ENCODE results near the gene GPD1L. TPM values are rescaled to one million over a fixed set of nuclear protein-coding genes. Genes with fewer than 3 reads are reported as not detected.

Gene GPD1L
- total RNA-seq, 1 donor from 2014 or later = 11.5 TPM

DNA sequence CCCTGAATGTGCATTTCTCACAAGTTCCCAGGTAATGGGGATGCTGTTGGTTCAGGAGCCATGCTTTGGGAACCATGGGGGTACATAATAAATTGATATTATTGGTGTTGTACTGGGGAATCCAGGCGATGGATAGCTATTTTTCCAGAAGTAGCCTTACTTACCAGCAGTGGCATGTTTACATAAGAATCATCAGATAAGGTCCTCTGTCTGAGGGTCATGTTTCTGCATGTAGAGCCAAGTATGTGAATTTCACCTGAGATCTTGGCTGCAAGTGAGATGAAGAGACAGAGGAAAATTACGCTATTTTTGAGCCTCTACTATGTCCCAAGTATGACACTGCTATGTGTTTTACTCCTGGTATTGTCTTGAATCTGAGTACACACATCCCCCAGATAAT, 26.3 kb downstream of the GPD1L start:
- TF ChIP-seq, protein P1, sequence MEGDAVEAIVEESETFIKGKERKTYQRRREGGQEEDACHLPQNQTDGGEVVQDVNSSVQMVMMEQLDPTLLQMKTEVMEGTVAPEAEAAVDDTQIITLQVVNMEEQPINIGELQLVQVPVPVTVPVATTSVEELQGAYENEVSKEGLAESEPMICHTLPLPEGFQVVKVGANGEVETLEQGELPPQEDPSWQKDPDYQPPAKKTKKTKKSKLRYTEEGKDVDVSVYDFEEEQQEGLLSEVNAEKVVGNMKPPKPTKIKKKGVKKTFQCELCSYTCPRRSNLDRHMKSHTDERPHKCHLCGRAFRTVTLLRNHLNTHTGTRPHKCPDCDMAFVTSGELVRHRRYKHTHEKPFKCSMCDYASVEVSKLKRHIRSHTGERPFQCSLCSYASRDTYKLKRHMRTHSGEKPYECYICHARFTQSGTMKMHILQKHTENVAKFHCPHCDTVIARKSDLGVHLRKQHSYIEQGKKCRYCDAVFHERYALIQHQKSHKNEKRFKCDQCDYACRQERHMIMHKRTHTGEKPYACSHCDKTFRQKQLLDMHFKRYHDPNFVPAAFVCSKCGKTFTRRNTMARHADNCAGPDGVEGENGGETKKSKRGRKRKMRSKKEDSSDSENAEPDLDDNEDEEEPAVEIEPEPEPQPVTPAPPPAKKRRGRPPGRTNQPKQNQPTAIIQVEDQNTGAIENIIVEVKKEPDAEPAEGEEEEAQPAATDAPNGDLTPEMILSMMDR (IDR thresholded peaks at IDR 0.05; ENCODE audit: insufficient read depth, low read length, poor library complexity, severe bottlenecking) = no peak
- DNase-seq (ENCODE audit: low read depth) = no peak
- H3K27me3 ChIP-seq (ENCODE audit: control insufficient read depth, insufficient read depth, low read length) = no peaks in the 10 kb centered on the region
- H3K4me3 ChIP-seq (ENCODE audit: low read depth, low read length) = no peak overlapping the region
- no peaks in the 10 kb centered on the region for H3K36me3 ChIP-seq (ENCODE audit: control insufficient read depth, insufficient read depth, low read length)

DNA sequence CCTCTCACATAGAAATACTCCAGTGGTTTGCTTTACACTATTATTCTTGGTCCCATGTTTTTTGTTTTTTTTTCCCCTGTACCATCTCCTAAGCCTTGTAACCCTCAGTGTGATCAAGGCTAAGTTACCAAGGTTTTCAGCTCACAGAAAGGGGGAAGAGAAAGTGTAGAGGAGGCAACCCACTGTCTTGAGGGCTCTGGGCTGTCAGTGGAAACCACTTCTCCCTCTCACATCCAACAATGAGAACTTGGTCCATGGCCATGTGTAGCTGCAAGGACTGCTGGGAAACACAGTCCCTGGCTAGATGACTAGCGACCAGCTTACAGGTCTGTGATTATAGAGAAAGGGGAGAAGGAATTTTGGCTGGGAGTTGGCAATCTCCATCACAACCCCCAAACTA, 30.3 kb downstream of the GPD1L start:
- Histone ChIP-seq H3K4me3 (ENCODE audit: low read depth, low read length) (no peak overlapping the region), H3K36me3 (ENCODE audit: control insufficient read depth, insufficient read depth, low read length) (no peaks in the 10 kb centered on the region), H3K27me3 (ENCODE audit: control insufficient read depth, insufficient read depth, low read length) (no peaks in the 10 kb centered on the region)
- DNase-seq (ENCODE audit: low read depth) = no peak
- TF ChIP-seq, protein P1 (IDR thresholded peaks at IDR 0.05; ENCODE audit: insufficient read depth, low read length, poor library complexity, severe bottlenecking) = no peak

DNA sequence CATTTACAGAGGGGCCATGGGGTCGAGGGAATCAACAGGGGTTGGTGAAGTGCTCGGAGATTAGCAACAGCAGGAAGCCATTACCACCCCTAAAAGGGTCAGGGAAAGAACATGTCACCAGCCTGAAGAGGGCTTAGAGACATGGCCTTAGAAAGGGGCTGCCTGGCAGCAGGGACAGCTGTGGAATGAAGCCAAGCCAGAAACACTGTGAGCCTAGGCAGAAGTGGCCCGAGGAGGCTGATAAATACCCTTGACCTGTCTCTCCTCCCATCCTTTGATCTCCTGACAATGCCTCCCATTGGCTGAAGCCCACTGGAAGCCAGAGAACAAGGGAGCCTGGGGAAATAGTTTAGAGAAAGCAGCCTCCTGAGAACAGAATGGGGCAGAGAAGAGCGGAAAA, 31.4 kb downstream of the GPD1L start:
- no peak for DNase-seq (ENCODE audit: low read depth)
- Histone ChIP-seq H3K27me3 (ENCODE audit: control insufficient read depth, insufficient read depth, low read length) (no peaks in the 10 kb centered on the region), H3K36me3 (ENCODE audit: control insufficient read depth, insufficient read depth, low read length) (no peaks in the 10 kb centered on the region), H3K4me3 (ENCODE audit: low read depth, low read length) (no peak overlapping the region)
- TF ChIP-seq, protein P1 (IDR thresholded peaks at IDR 0.05; ENCODE audit: insufficient read depth, low read length, poor library complexity, severe bottlenecking) = no peak

DNA sequence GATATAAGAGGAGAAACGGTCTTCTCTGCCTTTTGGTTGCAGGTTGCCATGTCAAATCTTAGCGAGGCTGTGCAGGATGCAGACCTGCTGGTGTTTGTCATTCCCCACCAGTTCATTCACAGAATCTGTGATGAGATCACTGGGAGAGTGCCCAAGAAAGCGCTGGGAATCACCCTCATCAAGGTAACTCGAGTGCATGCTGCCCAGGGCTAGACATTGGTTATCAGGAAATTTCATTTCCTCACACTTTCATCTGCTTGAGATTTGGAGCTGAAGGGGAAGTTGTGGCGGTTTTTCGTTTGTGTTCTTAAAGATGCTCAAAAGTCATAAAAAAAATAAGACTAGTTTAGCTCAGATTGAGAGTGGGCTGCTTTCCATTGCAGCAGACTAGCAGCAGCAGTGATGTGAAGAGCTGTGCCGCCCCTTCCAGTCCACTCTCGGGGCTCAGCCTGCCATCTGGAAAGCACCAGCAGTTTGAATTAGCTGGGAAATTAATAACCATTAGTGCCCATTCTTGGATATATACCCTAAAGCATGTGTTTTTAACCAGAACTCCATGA, 32.2 kb downstream of the GPD1L start:
- no peak for DNase-seq (ENCODE audit: low read depth)
- no peak overlapping the region for H3K4me3 ChIP-seq (ENCODE audit: low read depth, low read length)
- TF ChIP-seq, protein P1 (IDR thresholded peaks at IDR 0.05; ENCODE audit: insufficient read depth, low read length, poor library complexity, severe bottlenecking) = no peak

DNA sequence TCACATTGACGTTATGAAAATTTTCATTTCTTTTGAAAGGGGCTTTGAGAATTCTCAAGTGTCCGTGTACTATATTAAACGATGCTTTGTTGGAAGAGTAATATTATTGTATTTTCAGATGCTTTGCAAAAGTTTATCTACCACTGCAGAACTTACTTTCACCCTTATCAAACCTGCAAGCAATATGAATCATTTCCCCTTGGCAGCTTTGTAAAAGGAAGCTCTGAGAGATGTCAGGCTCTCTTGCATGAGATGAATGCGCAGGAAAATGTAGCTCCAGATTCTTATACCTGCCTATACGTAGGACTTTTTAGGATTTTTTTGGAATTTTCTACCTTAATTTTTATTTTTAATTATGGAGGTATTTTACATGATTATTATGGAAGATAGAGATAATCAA, 34.5 kb downstream of the GPD1L start:
- H3K36me3 ChIP-seq (ENCODE audit: control insufficient read depth, insufficient read depth, low read length) = no peaks in the 10 kb centered on the region
- TF ChIP-seq, protein P1 (IDR thresholded peaks at IDR 0.05; ENCODE audit: insufficient read depth, low read length, poor library complexity, severe bottlenecking) = no peak
- H3K27me3 ChIP-seq (ENCODE audit: control insufficient read depth, insufficient read depth, low read length) = no peaks in the 10 kb centered on the region
- no peak overlapping the region for H3K4me3 ChIP-seq (ENCODE audit: low read depth, low read length)
- no peak for DNase-seq (ENCODE audit: low read depth)

More for the DNA sequence above, 32.2 kb downstream of the GPD1L start:
- no peaks in the 10 kb centered on the region for H3K36me3 ChIP-seq (ENCODE audit: control insufficient read depth, insufficient read depth, low read length)
- H3K27me3 ChIP-seq (ENCODE audit: control insufficient read depth, insufficient read depth, low read length) = no peaks in the 10 kb centered on the region

All from kidney epithelial cell (primary cell).